Heart right ventricle (tissue), 16 donors: ENCODE data around the gene CCDC154. TPM values are rescaled to one million over a fixed set of nuclear protein-coding genes. Genes with fewer than 3 reads are reported as not detected.

Source experiments
- ATAC-seq, 8 donors: fragments of 200-7000 bp; cut with Tn5 transposase; one replicate each; pipeline ENCODE4 v1.9.1; 2020; ENCODE audit warnings: mild to moderate bottlenecking in 8 of 8, moderate library complexity in 8 of 8, moderate number of reproducible peaks in 1 of 8
- DNase-seq, 2 donors: peaks; one replicate each; pipeline ENCODE4 v3.0.0-alpha.2; 2020
- H3K27ac ChIP-seq, 10 donors: fragments of 200-600 bp; sonication (generic) in 2 of 10; one replicate each; pipeline versions ENCODE4 v1.5.0 to v1.8.0; 2020 to 2022; ENCODE audit warnings: mild to moderate bottlenecking in 3 of 10
- H3K27me3 ChIP-seq, 7 donors: fragments of 200-600 bp; one replicate each; pipeline ENCODE4 v1.8.0; 2021 to 2022; ENCODE audit warnings: mild to moderate bottlenecking in 2 of 7
- H3K36me3 ChIP-seq, 9 donors: fragments of 200-600 bp; sonication (generic) in 1 of 9; one replicate each; pipeline versions ENCODE4 v1.5.0 to v1.8.0; 2020 to 2022; ENCODE audit warnings: mild to moderate bottlenecking in 2 of 9
- H3K4me1 ChIP-seq, 9 donors: fragments of 200-600 bp; sonication (generic) in 1 of 9; one replicate each; pipeline versions ENCODE4 v1.5.0 to v1.8.0; 2020 to 2022; ENCODE audit warnings: mild to moderate bottlenecking in 4 of 9
- H3K4me3 ChIP-seq, 10 donors: fragments of 200-600 bp; sonication (generic) in 2 of 10; one replicate each; pipeline versions ENCODE4 v1.5.0 to v1.8.0; 2020 to 2022; ENCODE audit warnings: mild to moderate bottlenecking in 7 of 10, moderate library complexity in 2 of 10
- H3K9me3 ChIP-seq, 11 donors: fragments of 200-600 bp in 10 of 11; sonication (generic) in 2 of 11; one replicate each; pipeline versions ENCODE4 v1.5.0 to v1.8.0; 2013 to 2022; ENCODE audit warnings: mild to moderate bottlenecking in 2 of 11, control low read depth in 1 of 11, moderate library complexity in 1 of 11
- WGBS, 2 donors: extraction: QIAGEN DNeasy Blood & Tissue Kit; methylation state at CpG; one replicate each; pipeline ENCODE4 v1.1.7; 2013; ENCODE audit warnings: inconsistent platforms in 1 of 2; 5-methylcytosine and 5-hydroxymethylcytosine counted together
- intact Hi-C, 10 donors: fragments of 100-400 bp; cut with DNase I; formaldehyde crosslinking; loops; one replicate each; pipeline versions ENCODE4 v1.11.1 to v1.14.2; 2022
- polyA plus RNA-seq, 2 donors: library from polyadenylated mRNA; stranded (reverse); fragments of 200-250 nt; gene quantifications; one replicate each; pipeline ENCODE4 v1.2.3, GENCODE V29; 2013
- total RNA-seq, 10 donors: library from RNA; stranded (reverse); fragmentation: NEBNext Ultra II Directional in 3 of 10; extraction: Animal tissue kit (Norgen Biotek cat#: 25700) in 3 of 10; gene quantifications; one replicate each; pipeline versions ENCODE4 v1.2.1 to v1.2.4, GENCODE V29; 2021 to 2023
- TF ChIP-seq, protein P1 (sequence below), 9 donors: fragments of 200-600 bp; sonication (generic) in 2 of 9; IDR thresholded peaks; one replicate each; pipeline versions ENCODE4 v1.5.0 to v1.8.0; 2021 to 2022; ENCODE audit warnings: antibody characterized with exemption in 9 of 9, mild to moderate bottlenecking in 5 of 9, moderate library complexity in 1 of 9
- donor health status: Arrhythmogenic right ventricular cardiomyopathy.
- donor health status: ischemic (EF 13 %, LVEDD 7.1; RV severe dilation, severe dysfunction).
- donor health status: healthy with polysubstance abuse.
- donor health status: DM: no; HTN: yes; CAD: no.
- donor health status: DM: no; HTN: no; CAD: no.
- donor health status: ischemic (EF 25% LVEDD 6.9; RV normal size, moderate dysfunction).
- donor health status: ischemic (EF 25% LVEDD 5.7; RV mildly dilated, moderate dysfunction).
- donor health status: healthy.
- donor health status: DM: yes; HTN: yes; CAD: no.
- donor health status: Ischemic cardiomyopathy.
- donor health status: ischemic (EF 35%, LVEDD 5.7; RV mildly dilated, moderate dysfunction).
- donor health status: nonischemic (EF 11% LVEDD 7.7; RV severe dilation, severe dysfunction).
- donor health status: DM: yes; HTN: yes; CAD: no.
- donor health status: PGD.
- donor health status: ischemic (EF 29% LVEDD 5.4; RV normal size, mild dysfunction).
- donor health status: nonischemic (EF 23%, LVEDD 6.1; RV moderate dilation, normal function).

The CCDC154 gene
- total and polyA plus RNA-seq, 12 donors, result 0.17 to 5.9 (median 0.75) TPM

DNA sequence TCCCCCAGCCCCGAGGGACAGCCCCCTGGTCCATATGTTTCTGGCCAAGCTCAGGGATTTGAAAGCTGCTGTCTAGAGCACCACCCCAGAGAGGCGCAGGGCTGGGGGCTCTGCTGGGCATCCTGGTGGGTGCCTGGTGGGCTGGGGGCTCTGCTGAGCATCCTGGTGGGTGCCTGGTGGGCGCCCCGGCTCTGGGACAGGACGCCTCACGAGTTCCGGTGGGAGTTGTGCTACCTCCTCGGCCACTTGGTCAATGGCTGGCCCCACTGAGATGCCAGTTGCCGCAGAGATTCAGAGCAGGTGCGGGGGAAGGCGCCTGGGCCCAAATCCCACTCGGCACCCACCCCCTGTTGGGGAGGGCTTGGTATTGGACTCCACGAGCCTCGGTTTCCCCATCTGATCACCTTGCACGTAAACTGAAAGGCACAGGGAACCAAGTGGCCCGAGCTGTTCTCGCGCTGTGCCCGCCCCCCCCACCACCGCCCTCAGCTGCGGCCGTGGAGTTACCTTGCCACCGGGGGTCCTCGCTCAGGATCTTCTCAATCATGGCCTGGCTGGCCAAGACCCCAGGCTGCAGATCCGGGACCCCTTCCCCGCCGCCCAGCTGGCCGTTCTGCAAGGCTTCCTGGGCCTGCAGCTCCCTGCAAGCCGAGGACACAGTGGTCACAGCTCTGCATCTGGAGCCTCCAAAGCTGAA is 43.1 kb downstream of the CCDC154 start:
- no peak for ATAC-seq
- H3K4me3 ChIP-seq, result no peak overlapping the region
- DNase-seq, result no peak
- no peak overlapping the region for H3K27ac ChIP-seq
- 89 to 93% methylated on average over 29 of the region's 29 CpGs for WGBS, 2 donors
- H3K36me3 ChIP-seq, result peaks cover 0 to 91% (median 30%) of the 10 kb centered on the region in 9 donors
- TF ChIP-seq, protein P1, sequence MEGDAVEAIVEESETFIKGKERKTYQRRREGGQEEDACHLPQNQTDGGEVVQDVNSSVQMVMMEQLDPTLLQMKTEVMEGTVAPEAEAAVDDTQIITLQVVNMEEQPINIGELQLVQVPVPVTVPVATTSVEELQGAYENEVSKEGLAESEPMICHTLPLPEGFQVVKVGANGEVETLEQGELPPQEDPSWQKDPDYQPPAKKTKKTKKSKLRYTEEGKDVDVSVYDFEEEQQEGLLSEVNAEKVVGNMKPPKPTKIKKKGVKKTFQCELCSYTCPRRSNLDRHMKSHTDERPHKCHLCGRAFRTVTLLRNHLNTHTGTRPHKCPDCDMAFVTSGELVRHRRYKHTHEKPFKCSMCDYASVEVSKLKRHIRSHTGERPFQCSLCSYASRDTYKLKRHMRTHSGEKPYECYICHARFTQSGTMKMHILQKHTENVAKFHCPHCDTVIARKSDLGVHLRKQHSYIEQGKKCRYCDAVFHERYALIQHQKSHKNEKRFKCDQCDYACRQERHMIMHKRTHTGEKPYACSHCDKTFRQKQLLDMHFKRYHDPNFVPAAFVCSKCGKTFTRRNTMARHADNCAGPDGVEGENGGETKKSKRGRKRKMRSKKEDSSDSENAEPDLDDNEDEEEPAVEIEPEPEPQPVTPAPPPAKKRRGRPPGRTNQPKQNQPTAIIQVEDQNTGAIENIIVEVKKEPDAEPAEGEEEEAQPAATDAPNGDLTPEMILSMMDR (IDR thresholded peaks at IDR 0.05), result no peak
- H3K9me3 ChIP-seq, result no peaks in the 10 kb centered on the region
- intact Hi-C loops, result loop anchor here in 2 of 10 donors (10.0 kb wide), 2 partner anchors 56 to 86 kb away; no protein-coding TSS in a partner anchor
- no peaks in the 10 kb centered on the region for H3K4me1 ChIP-seq
- no peaks in the 10 kb centered on the region for H3K27me3 ChIP-seq

DNA sequence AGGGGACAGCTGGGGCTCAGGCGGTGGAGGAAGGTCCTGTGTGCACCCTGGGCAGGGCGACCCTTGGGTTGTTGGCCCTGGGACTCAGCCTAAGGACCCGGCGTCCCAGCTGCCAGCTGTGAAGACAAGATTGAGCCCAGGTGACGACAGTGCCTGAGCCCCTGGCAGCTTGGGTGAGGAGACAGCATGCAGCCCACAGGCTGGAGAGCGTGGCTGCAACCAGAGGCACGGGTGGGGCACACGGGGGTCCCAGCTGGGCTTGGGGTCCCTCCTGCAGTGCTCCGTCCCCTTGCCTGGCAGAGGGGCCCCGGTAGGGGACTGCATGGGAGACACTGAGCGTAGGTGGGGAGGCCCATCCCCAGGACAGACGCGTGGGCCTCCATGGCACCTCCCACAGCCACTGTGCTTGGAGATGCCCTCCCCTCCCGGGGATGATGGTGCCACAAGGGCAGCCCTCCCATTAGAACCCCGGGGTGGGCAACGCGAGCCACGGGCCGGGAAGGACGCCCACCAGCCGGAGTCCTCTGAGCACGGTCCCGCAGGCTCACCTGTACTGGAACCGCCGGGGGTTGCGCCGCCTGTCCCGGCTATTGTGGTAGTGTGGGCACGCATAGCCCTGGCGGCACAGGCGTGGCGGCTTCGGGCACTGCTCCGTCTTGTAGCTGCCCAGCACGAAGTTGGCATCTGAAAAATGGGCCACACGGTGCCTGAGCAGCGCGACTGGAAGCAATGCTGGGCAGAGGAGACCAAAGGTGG is 45.4 kb downstream of the CCDC154 start:
- 96% methylated on average over 38 of the region's 38 CpGs for WGBS, 2 donors
- Histone ChIP-seq H3K4me3 (no peak overlapping the region), H3K36me3 (peaks cover 0 to 95% (median 31%) of the 10 kb centered on the region in 9 donors), H3K4me1 (no peaks in the 10 kb centered on the region), H3K27ac (no peak overlapping the region), H3K27me3 (no peaks in the 10 kb centered on the region), H3K9me3 (no peaks in the 10 kb centered on the region)
- ATAC-seq (peak in 1 of 8 donors; percentile 12), DNase-seq (no peak)
- intact Hi-C loops, result no loop called here
- TF ChIP-seq, protein P1 (IDR thresholded peaks at IDR 0.05), result no peak

DNA sequence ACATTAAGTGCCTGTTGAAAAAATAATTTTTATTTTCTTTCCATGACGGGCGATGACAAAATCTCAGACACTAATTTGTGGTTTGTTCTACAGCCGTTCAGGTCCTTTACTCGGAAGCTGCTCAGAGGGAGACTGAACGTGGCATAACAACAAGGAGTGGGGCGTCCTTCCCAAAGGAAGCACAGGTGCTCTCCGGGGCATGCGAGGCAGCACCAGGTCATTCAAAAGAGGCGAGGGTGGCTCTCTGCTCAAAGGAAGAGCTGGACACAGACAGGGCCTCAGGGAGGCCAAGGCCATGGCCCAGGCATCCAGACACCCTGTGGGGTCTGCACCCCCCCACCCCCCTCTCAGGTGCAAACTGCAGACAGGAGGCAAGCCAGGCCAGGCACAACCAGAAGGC is 46.0 kb downstream of the CCDC154 start:
- ATAC-seq, result no peak
- DNase-seq, result no peak
- Histone ChIP-seq H3K27ac (no peak overlapping the region), H3K4me1 (no peaks in the 10 kb centered on the region), H3K4me3 (no peak overlapping the region), H3K36me3 (peaks cover 0 to 97% (median 37%) of the 10 kb centered on the region in 9 donors), H3K9me3 (no peaks in the 10 kb centered on the region), H3K27me3 (no peaks in the 10 kb centered on the region)
- 95 to 97% methylated on average over 9 of the region's 9 CpGs for WGBS, 2 donors
- TF ChIP-seq, protein P1 (IDR thresholded peaks at IDR 0.05), result no peak
- intact Hi-C loops, result no loop called here

DNA sequence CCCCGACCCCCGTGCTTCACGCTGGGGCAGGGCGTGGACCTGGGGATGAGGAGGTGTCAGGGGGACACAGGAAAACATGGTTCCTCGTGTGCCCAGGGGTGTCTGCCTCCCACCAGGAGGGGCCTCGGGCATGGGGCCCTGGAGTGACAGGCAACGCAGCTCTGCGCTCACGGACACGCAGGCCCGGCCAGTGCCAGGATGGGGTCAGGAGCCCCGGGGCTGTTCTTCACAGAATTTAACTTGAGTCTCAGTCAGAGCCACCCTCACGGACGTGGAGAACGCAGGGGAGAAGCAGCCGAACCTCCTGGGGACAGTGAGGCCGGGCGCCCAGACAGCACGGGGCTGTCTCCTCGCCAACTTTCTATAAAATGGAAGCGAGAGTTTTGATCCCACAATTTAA is 46.6 kb downstream of the CCDC154 start:
- TF ChIP-seq, protein P1 (IDR thresholded peaks at IDR 0.05), result no peak
- Histone ChIP-seq H3K9me3 (no peaks in the 10 kb centered on the region), H3K27ac (no peak overlapping the region), H3K4me1 (no peaks in the 10 kb centered on the region), H3K36me3 (peaks cover 0 to 97% (median 42%) of the 10 kb centered on the region in 9 donors), H3K27me3 (no peaks in the 10 kb centered on the region), H3K4me3 (no peak overlapping the region)
- DNase-seq, result no peak
- WGBS, 2 donors, result 93 to 96% methylated on average over 17 to 21 of the region's 21 CpGs
- intact Hi-C loops, result no loop called here
- no peak for ATAC-seq
